HepG2 (cell line): ENCODE data around the gene ATP5MG. TPM values are rescaled to one million over a fixed set of nuclear protein-coding genes. Genes with fewer than 3 reads are reported as not detected.

Experiments used
- AFF4 ChIP-seq: sonication (generic); formaldehyde crosslinking; IDR thresholded peaks from 2 replicates; pipeline ENCODE4 v1.4.0; 2020; ENCODE audit warnings: missing genetic modification reagents
- ASH2L ChIP-seq: fragments of 300-600, 200-600 bp; sonication (generic); IDR thresholded peaks from 2 replicates; pipeline ENCODE4 v1.7.0; 2017; ENCODE audit warnings: low read depth, mild to moderate bottlenecking, moderate library complexity, mixed read lengths, low read length; ENCODE audit not compliant: insufficient read length
- ELK4 ChIP-seq: sonication (generic); formaldehyde crosslinking; IDR thresholded peaks from 2 replicates; pipeline ENCODE4 v1.9.0; 2021; ENCODE audit warnings: missing genetic modification reagents, borderline replicate concordance
- IKZF4 ChIP-seq: sonication (generic); formaldehyde crosslinking; IDR thresholded peaks from 2 replicates; pipeline ENCODE4 v1.5.1; 2020; ENCODE audit warnings: borderline replicate concordance, mild to moderate bottlenecking, low read depth, missing genetic modification reagents; ENCODE audit errors: not compliant biosample characterization
- MEF2D ChIP-seq: sonication (generic); formaldehyde crosslinking; IDR thresholded peaks from 2 replicates; pipeline ENCODE4 v1.5.1; 2020; ENCODE audit warnings: mild to moderate bottlenecking, missing genetic modification reagents
- MTF2 ChIP-seq: sonication (generic); formaldehyde crosslinking; IDR thresholded peaks from 2 replicates; pipeline ENCODE4 v1.5.0; 2020; ENCODE audit warnings: missing genetic modification reagents, borderline replicate concordance
- NR0B2 ChIP-seq: sonication (generic); formaldehyde crosslinking; IDR thresholded peaks from 2 replicates; pipeline ENCODE4 v1.4.0; 2020; ENCODE audit warnings: mild to moderate bottlenecking, missing genetic modification reagents
- SIN3B ChIP-seq: fragments of 150-350 bp; IDR thresholded peaks from 2 replicates; pipeline ENCODE4 v1.6.1; 2014; ENCODE audit warnings: low read length
- SMARCC2 ChIP-seq: fragments of 450-650 bp; IDR thresholded peaks from 2 replicates; pipeline ENCODE4 v1.6.1; 2017; ENCODE audit warnings: antibody characterized with exemption, mild to moderate bottlenecking
- SOX13 ChIP-seq, 3 experiments: fragments of 450-650 bp in 1 of 3; sonication (generic) in 1 of 3; formaldehyde crosslinking in 1 of 3; IDR thresholded peaks in 2 of 3; conservative IDR thresholded peaks in 1 of 3; 2 replicates each; pipeline versions ENCODE4 v1.5.0 to v1.6.1; 2016 to 2020; ENCODE audit warnings: antibody characterized with exemption in 1 of 3, mild to moderate bottlenecking in 1 of 3, missing compliant biosample characterization in 1 of 3, missing genetic modification reagents in 1 of 3, moderate library complexity in 1 of 3
- TAF15 ChIP-seq: fragments of 200-400 bp; formaldehyde crosslinking; IDR thresholded peaks from one replicate; pipeline ENCODE4 v1.6.1; 2018; ENCODE audit warnings: mild to moderate bottlenecking, low read depth, low read length; ENCODE audit not compliant: poor library complexity, severe bottlenecking
- TBX2 ChIP-seq: sonication (generic); formaldehyde crosslinking; IDR thresholded peaks from 2 replicates; pipeline ENCODE4 v1.5.0; 2020; ENCODE audit warnings: missing genetic modification reagents, mild to moderate bottlenecking, borderline replicate concordance
- TSC22D2 ChIP-seq: sonication (generic); formaldehyde crosslinking; IDR thresholded peaks from 2 replicates; pipeline ENCODE4 v1.5.1; 2020; ENCODE audit warnings: missing genetic modification reagents, mild to moderate bottlenecking, borderline replicate concordance
- XRCC5 ChIP-seq: fragments of 200-400 bp; formaldehyde crosslinking; optimal IDR thresholded peaks from 2 replicates; pipeline ENCODE3; 2017; ENCODE audit warnings: mild to moderate bottlenecking, low read length
- YEATS2 ChIP-seq: sonication (generic); formaldehyde crosslinking; IDR thresholded peaks from 2 replicates; pipeline ENCODE4 v1.4.0; 2020; ENCODE audit warnings: missing genetic modification reagents, borderline replicate concordance
- ZBTB26 ChIP-seq: IDR thresholded peaks from 2 replicates; pipeline ENCODE4 v1.6.1; 2016; ENCODE audit warnings: missing compliant biosample characterization, missing genetic modification reagents, borderline replicate concordance
- ZNF160 ChIP-seq: sonication (generic); formaldehyde crosslinking; IDR thresholded peaks from 2 replicates; pipeline ENCODE4 v1.8.0; 2022; ENCODE audit warnings: mild to moderate bottlenecking, inconsistent platforms, missing genetic modification reagents
- ZNF7 ChIP-seq: IDR thresholded peaks from 2 replicates; pipeline ENCODE4 v1.6.1; 2016; ENCODE audit warnings: missing biosample characterization, missing genetic modification reagents
- ZNF704 ChIP-seq: sonication (generic); formaldehyde crosslinking; IDR thresholded peaks from 2 replicates; pipeline ENCODE4 v1.8.1; 2023; ENCODE audit warnings: mild to moderate bottlenecking, inconsistent platforms, moderate library complexity, missing genetic modification reagents, borderline replicate concordance
- ZNF839 ChIP-seq: sonication (generic); formaldehyde crosslinking; IDR thresholded peaks from 2 replicates; pipeline ENCODE4 v1.4.0; 2020; ENCODE audit warnings: missing genetic modification reagents, mild to moderate bottlenecking, borderline replicate concordance
- polyA plus RNA-seq, 8 experiments: library from polyadenylated mRNA; depleted of rRNA in 3 of 8; stranded (reverse) in 7 of 8; unstranded in 1 of 8; fragments of >200 nt; fragmentation: Illumina TruSeq in 4 of 8; extraction: Trizol in 4 of 8; gene quantifications; 2 replicates each; pipeline versions ENCODE4 v1.2.1 to v1.2.3, GENCODE V29; 2011 to 2016; ENCODE audit warnings: low read depth in 4 of 8, missing spikeins in 1 of 8, mixed read lengths in 1 of 8; ENCODE audit not compliant: insufficient read depth in 1 of 8
- total RNA-seq, 5 experiments: library from RNA; depleted of rRNA; stranded (reverse); fragments of >200 nt; fragmentation: Illumina TruSeq; extraction: Trizol; gene quantifications; 2 replicates each; pipeline ENCODE4 v1.2.3, GENCODE V29; 2016; ENCODE audit warnings: low read depth in 1 of 5

The ATP5MG gene
- total and polyA plus RNA-seq, 2 of the 13 experiments (the other 11 are each of a cell fraction or from before 2014, with no cell fraction given) = 260 to 320 TPM

GRCh38 chr11:118434553-118435289 lies 33.3 kb downstream of the ATP5MG start (continued):
- TF ChIP-seq NR0B2 (no peak), SOX13 (IDR thresholded peaks at IDR 0.05) (no peak), SOX13 (CRISPR knock-in tag; conservative IDR thresholded peaks at IDR 0.05 in 1 of 2, IDR thresholded peaks at IDR 0.05 in 1 of 2) (no peak), XRCC5 (no peak), TSC22D2 (CRISPR knock-in tag) (no peak), IKZF4 (CRISPR knock-in tag) (no peak), TBX2 (CRISPR knock-in tag) (peak; percentile 60), TAF15 (no peak), YEATS2 (CRISPR knock-in tag) (no peak), MTF2 (no peak), ZNF7 (CRISPR knock-in tag) (no peak), ZBTB26 (no peak), ZNF704 (CRISPR knock-in tag) (no peak), SMARCC2 (no peak), ASH2L (no peak), SIN3B (no peak), ELK4 (CRISPR knock-in tag) (no peak), AFF4 (CRISPR knock-in tag) (no peak), ZNF160 (CRISPR knock-in tag) (no peak; the same call in 1 of the 2 replicates), MEF2D (CRISPR knock-in tag) (no peak), ZNF839 (CRISPR knock-in tag) (no peak)
